HG03432 (cell line): Measurements from ENCODE around the gene HIP1R.

Source experiments
- ATAC-seq: cut with Tn5 transposase; IDR thresholded peaks from one replicate; pipeline ENCODE4 v1.9.1; 2021; ENCODE audit warnings: mild to moderate bottlenecking, moderate library complexity; ENCODE audit not compliant: unreplicated experiment

Gene HIP1R

GRCh38 chr12:122834104-122834920, 945 bp upstream of the HIP1R start:
- no peak for ATAC-seq

- ATAC-seq = peak; percentile 55
Observed at GRCh38 chr12:122835750-122836026, 431 bp downstream of the HIP1R start.

- no peak for ATAC-seq
Observed at GRCh38 chr12:122836027-122836921, 1.0 kb downstream of the HIP1R start.

- no peak for ATAC-seq
Observed at GRCh38 chr12:122837306-122838265, 2.3 kb downstream of the HIP1R start.

- no peak for ATAC-seq
Observed at GRCh38 chr12:122838841-122839240, 3.6 kb downstream of the HIP1R start.

- no peak for ATAC-seq
Observed at GRCh38 chr12:122839907-122840554, 4.8 kb downstream of the HIP1R start.

- ATAC-seq = no peak
Observed at GRCh38 chr12:122840580-122841513, 5.6 kb downstream of the HIP1R start.

- no peak for ATAC-seq
Observed at GRCh38 chr12:122841544-122842321, 6.5 kb downstream of the HIP1R start.

- no peak for ATAC-seq
Observed at GRCh38 chr12:122842505-122843405, 7.5 kb downstream of the HIP1R start.

- no peak for ATAC-seq
Observed at GRCh38 chr12:122843455-122843854, 8.2 kb downstream of the HIP1R start.

- no peak for ATAC-seq
Observed at GRCh38 chr12:122844366-122844971, 9.2 kb downstream of the HIP1R start.

GRCh38 chr12:122845041-122845864, 10.0 kb downstream of the HIP1R start:
- ATAC-seq = no peak

GRCh38 chr12:122845865-122846621, 10.8 kb downstream of the HIP1R start:
- no peak for ATAC-seq

GRCh38 chr12:122846622-122847515, 11.6 kb downstream of the HIP1R start:
- no peak for ATAC-seq

GRCh38 chr12:122847516-122847836, 12.2 kb downstream of the HIP1R start:
- no peak for ATAC-seq
